B cell (primary cell): ENCODE results near the gene LYPD5. TPM values are rescaled to one million over a fixed set of nuclear protein-coding genes. Genes with fewer than 3 reads are reported as not detected.
A peak's percentile ranks its signal among the peaks of the same experiment; 100 is the strongest.

Experiments used
- ATAC-seq: fragments of 200-7000 bp; cut with Tn5 transposase; one replicate; pipeline ENCODE4 v1.10.0; 2021; ENCODE audit warnings: low read depth, mild to moderate bottlenecking, moderate number of reproducible peaks, moderate library complexity
- CTCF ChIA-PET: fragments of 350-600 bp; sonication (Branson Sonifier 250); formaldehyde crosslinking; loops from one replicate; lab custom pipeline; 2021; ENCODE audit warnings: antibody characterized with exemption, inconsistent platforms; lab: Charles Lee
- POLR2A ChIA-PET: fragments of 350-600 bp; sonication (Branson Sonifier 250); formaldehyde crosslinking; loops from one replicate; lab custom pipeline; 2021; ENCODE audit warnings: antibody characterized with exemption; lab: Charles Lee
- DNase-seq: peaks from one replicate; pipeline ENCODE4 v3.0.0; 2013
- H2AFZ ChIP-seq: 2 replicates; pipeline ENCODE4 v1.6.1; 2012; ENCODE audit warnings: mild to moderate bottlenecking, low read depth, low read length; ENCODE audit not compliant: insufficient read depth, poor library complexity, severe bottlenecking
- H3K27ac ChIP-seq, 2 donors: 1 replicate in 1 of 2; 2 replicates in 1 of 2; pipeline ENCODE4 v1.5.1; 2012 to 2013; ENCODE audit warnings: low read length in 2 of 2, mild to moderate bottlenecking in 2 of 2, moderate library complexity in 1 of 2
- H3K27me3 ChIP-seq, 4 experiments: fragments of 200-600 bp in 1 of 4; sonication (generic) in 1 of 4; replicated peaks in 1 of 4; 1 replicate in 2 of 4; 2 replicates in 2 of 4; pipeline versions ENCODE4 v1.6.1 to v1.7.0; 2013 to 2016; ENCODE audit warnings: low read length in 3 of 4, mild to moderate bottlenecking in 2 of 4, mixed read lengths in 1 of 4, moderate library complexity in 1 of 4; ENCODE audit not compliant: insufficient read depth in 4 of 4, control insufficient read depth in 3 of 4; ENCODE audit errors: control extremely low read depth in 1 of 4
- H3K36me3 ChIP-seq, 2 experiments: replicated peaks in 1 of 2; 1 replicate in 1 of 2; 2 replicates in 1 of 2; pipeline versions ENCODE4 v1.6.1 to v1.7.1; 2013; ENCODE audit warnings: low read length in 1 of 2; ENCODE audit not compliant: insufficient read depth in 2 of 2, control insufficient read depth in 1 of 2; ENCODE audit errors: control extremely low read depth in 1 of 2, extremely low read depth in 1 of 2
- H3K4me1 ChIP-seq, 2 donors: fragments of 200-600 bp in 1 of 2; sonication (generic) in 1 of 2; 1 replicate in 1 of 2; 2 replicates in 1 of 2; pipeline versions ENCODE4 v1.5.1 to v1.6.1; 2013 to 2017; ENCODE audit warnings: low read length in 2 of 2; ENCODE audit not compliant: control insufficient read depth in 2 of 2, insufficient read depth in 2 of 2
- H3K4me2 ChIP-seq: replicated peaks from 2 replicates; pipeline ENCODE3; 2012; ENCODE audit warnings: mild to moderate bottlenecking, low read depth, low read length; ENCODE audit not compliant: poor library complexity, severe bottlenecking
- H3K4me3 ChIP-seq, 5 experiments: fragments of 200-600 bp in 1 of 5; sonication (generic) in 1 of 5; 1 replicate in 3 of 5; 2 replicates in 2 of 5; pipeline versions ENCODE4 v1.5.1 to v1.7.0; 2011 to 2016; ENCODE audit warnings: low read length in 4 of 5, mild to moderate bottlenecking in 4 of 5, low read depth in 2 of 5, control low read depth in 1 of 5, moderate library complexity in 1 of 5; ENCODE audit not compliant: insufficient read depth in 1 of 5; ENCODE audit errors: control extremely low read depth in 1 of 5, extremely low read depth in 1 of 5
- H3K79me2 ChIP-seq: fragments of 200-600 bp; sonication (generic); one replicate; pipeline ENCODE4 v1.6.0; 2016; ENCODE audit warnings: low read length; ENCODE audit not compliant: control insufficient read depth, insufficient read depth
- H3K9ac ChIP-seq: fragments of 200-600 bp; sonication (generic); 2 replicates; pipeline ENCODE4 v1.6.1; 2017; ENCODE audit warnings: mild to moderate bottlenecking, low read length, moderate library complexity
- H3K9me3 ChIP-seq, 3 donors: one replicate each; pipeline versions ENCODE4 v1.6.1 to v1.7.1; 2013; ENCODE audit warnings: low read length in 2 of 3; ENCODE audit not compliant: control insufficient read depth in 2 of 3, insufficient read depth in 1 of 3; ENCODE audit errors: control extremely low read depth in 1 of 3
- H4K20me1 ChIP-seq: 2 replicates; pipeline ENCODE4 v1.6.0; 2012; ENCODE audit warnings: mild to moderate bottlenecking, low read length; ENCODE audit not compliant: insufficient read depth, control insufficient read depth, poor library complexity, severe bottlenecking
- H3K27ac Mint-ChIP-seq: one replicate; pipeline ENCODE4 v1.8.0; 2021; ENCODE audit warnings: mixed read lengths
- H3K27me3 Mint-ChIP-seq: one replicate; pipeline ENCODE4 v1.8.0; 2021; ENCODE audit warnings: mixed read lengths
- H3K4me1 Mint-ChIP-seq: one replicate; pipeline ENCODE4 v1.8.0; 2021; ENCODE audit warnings: mixed read lengths
- H3K4me3 Mint-ChIP-seq: one replicate; pipeline ENCODE4 v1.8.0; 2021; ENCODE audit warnings: mixed read lengths
- H3K9me3 Mint-ChIP-seq: one replicate; pipeline ENCODE4 v1.8.0; 2022; ENCODE audit warnings: mixed read lengths; ENCODE audit not compliant: insufficient read depth
- CTCF ChIP-seq: fragments of 200-600 bp; IDR thresholded peaks from one replicate; pipeline ENCODE4 v1.8.0; 2022; ENCODE audit warnings: antibody characterized with exemption, mild to moderate bottlenecking
- EZH2 ChIP-seq: IDR thresholded peaks from 2 replicates; pipeline ENCODE4 v1.6.1; 2012; ENCODE audit warnings: borderline replicate concordance, low read depth, mild to moderate bottlenecking, moderate library complexity, low read length; ENCODE audit not compliant: insufficient read depth, poor library complexity, severe bottlenecking
- WGBS: methylation state at CpG from one replicate; pipeline ENCODE4 v1.1.5; 2013; ENCODE audit warnings: missing lambda C conversion rate; ENCODE audit not compliant: insufficient coverage; 5-methylcytosine and 5-hydroxymethylcytosine counted together
- intact Hi-C: fragments of 100-400 bp; cut with micrococcal nuclease; formaldehyde crosslinking; loops from one replicate; pipeline ENCODE4 v1.10.0; 2022
- polyA plus RNA-seq: library from polyadenylated mRNA; depleted of rRNA; stranded (reverse); fragments of >200 nt; gene quantifications from 2 replicates; pipeline ENCODE4 v1.2.3, GENCODE V29; 2012
- total RNA-seq, 2 donors: library from RNA; stranded (reverse); fragments of 120-200 nt in 1 of 2; gene quantifications; 1 replicate in 1 of 2; 2 replicates in 1 of 2; pipeline versions ENCODE4 v1.2.3 to v1.2.4, GENCODE V29; 2013 to 2022

The LYPD5 gene
- total and polyA plus RNA-seq, 2 donors (not counting 1 experiment from before 2014, with no cell fraction given): 0.46 TPM; not detected in 1

GRCh38 chr19:43769256-43769655 is 33.0 kb downstream of the LYPD5 start:
- no peak overlapping the region for H3K9ac ChIP-seq
- H3K36me3 ChIP-seq: peaks cover 0 to 77% of the 10 kb centered on the region in 2 experiments
- ATAC-seq: no peak

More at GRCh38 chr19:43769256-43769655, 33.0 kb downstream of the LYPD5 start:
- H3K27ac ChIP-seq: no peak overlapping the region
- H3K9me3 ChIP-seq: no peaks in the 10 kb centered on the region
- H3K4me1 Mint-ChIP-seq: peaks cover 49% of the 10 kb centered on the region
- H3K4me1 ChIP-seq: peaks cover 32 to 46% of the 10 kb centered on the region in 2 donors
- H3K27me3 ChIP-seq: no peaks in the 10 kb centered on the region
- no peaks in the 10 kb centered on the region for H3K27me3 Mint-ChIP-seq
- H4K20me1 ChIP-seq: peaks cover 27% of the 10 kb centered on the region
- POLR2A ChIA-PET: interaction anchor here (5.8 kb wide), 1 partner anchor 10 kb away, joined by 75 read pairs; the partner anchor contains the start of gene KCNN4
- no peak overlapping the region for H3K4me3 Mint-ChIP-seq
- H3K79me2 ChIP-seq: peaks cover 33% of the 10 kb centered on the region
- CTCF ChIA-PET: interaction anchor here (0.7 to 14.7 kb wide), 4 partner anchors 9 to 26 kb away, joined by 3 to 204 read pairs (median 45); partner anchors contain the start of gene KCNN4
- WGBS: 94% methylated on average over 12 of the region's 14 CpGs
- DNase-seq: no peak
- intact Hi-C loops: no loop called here
- no peak overlapping the region for H2AFZ ChIP-seq
- no peak overlapping the region for H3K4me3 ChIP-seq
- peak overlapping the region; percentile 59 for H3K27ac Mint-ChIP-seq
- no peaks in the 10 kb centered on the region for H3K9me3 Mint-ChIP-seq
- no peak overlapping the region for H3K4me2 ChIP-seq
- TF ChIP-seq CTCF: no peak
- TF ChIP-seq EZH2: no peak
